Activated naive CD4-positive, alpha-beta T cell treated with anti-CD3 and anti-CD28 coated beads, Interleukin-2, amount 50 U/mL, for 72 hours (primary cell): Measurements from ENCODE around the gene TEKT4. TPM values are rescaled to one million over a fixed set of nuclear protein-coding genes. Genes with fewer than 3 reads are reported as not detected.
"Not testable (repeated sequence)": the region's sequence is repeated elsewhere in the genome, so short reads cannot be mapped to it uniquely, and the experiment has no call there.

Experiments used
- ATAC-seq, 2 donors: fragments of 150-1000 bp; cut with Tn5 transposase; 2 replicates each; pipeline ENCODE4 v1.10.0; 2021; ENCODE audit warnings: mild to moderate bottlenecking in 2 of 2, moderate library complexity in 2 of 2
- DNase-seq, 2 donors: peaks; one replicate each; pipeline ENCODE4 v3.0.0; 2021 to 2022; ENCODE audit warnings: low spot score in 2 of 2
- H3K27ac Mint-ChIP-seq, 2 donors: one replicate each; pipeline ENCODE4 v1.8.0; 2022; ENCODE audit warnings: mild to moderate bottlenecking in 2 of 2, mixed read lengths in 2 of 2
- H3K36me3 Mint-ChIP-seq, 2 donors: one replicate each; pipeline ENCODE4 v1.8.0; 2022; ENCODE audit warnings: mixed read lengths in 2 of 2
- H3K9me3 Mint-ChIP-seq, 2 donors: one replicate each; pipeline ENCODE4 v1.8.0; 2022; ENCODE audit warnings: mixed read lengths in 2 of 2
- total RNA-seq, 2 donors: library from RNA; stranded (reverse); gene quantifications; one replicate each; pipeline ENCODE4 v1.2.3, GENCODE V29; 2022

The TEKT4 gene
- total RNA-seq, result not detected

DNA sequence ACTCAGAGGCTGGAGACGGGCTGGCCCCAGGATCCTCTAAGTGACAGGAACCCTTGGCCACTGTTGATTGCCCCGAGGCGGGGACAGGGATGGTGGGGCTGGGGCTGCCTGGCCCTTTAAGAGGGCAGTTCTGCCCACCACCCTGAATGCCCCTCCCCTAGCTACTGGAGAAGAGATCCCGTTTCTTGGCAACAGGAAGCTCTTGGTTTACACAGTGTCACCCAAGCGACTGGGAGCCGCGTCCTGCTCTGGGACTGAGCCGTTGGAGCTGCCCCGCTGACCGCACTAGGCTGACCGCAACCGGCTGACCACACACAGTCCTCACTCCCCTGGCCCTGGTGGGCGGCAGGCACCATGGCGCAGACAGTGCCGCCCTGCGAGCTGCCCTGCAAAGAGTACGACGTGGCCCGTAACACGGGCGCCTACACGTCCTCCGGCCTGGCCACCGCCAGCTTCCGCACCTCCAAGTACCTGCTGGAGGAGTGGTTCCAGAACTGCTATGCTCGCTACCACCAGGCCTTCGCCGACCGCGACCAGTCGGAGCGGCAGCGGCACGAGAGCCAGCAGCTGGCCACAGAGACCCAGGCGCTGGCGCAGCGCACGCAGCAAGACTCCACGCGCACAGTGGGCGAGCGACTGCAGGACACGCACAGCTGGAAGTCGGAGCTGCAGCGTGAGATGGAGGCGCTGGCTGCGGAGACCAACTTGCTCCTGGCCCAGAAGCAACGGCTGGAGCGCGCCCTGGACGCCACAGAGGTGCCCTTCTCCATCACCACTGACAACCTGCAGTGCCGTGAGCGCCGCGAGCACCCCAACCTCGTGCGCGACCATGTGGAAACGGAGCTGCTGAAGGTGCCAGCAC lies at the start of gene TEKT4:
TEKT4 (plus strand) TSS at position 205 of the 862 bp plus-strand sequence; CDS start at position 355, 150 bp downstream.
- peak in 1 of 2 donors; percentile 16 for ATAC-seq
- H3K9me3 Mint-ChIP-seq, result no peaks in the 10 kb centered on the region
- no peak within 1 kb of the TSS for H3K27ac Mint-ChIP-seq
- no peak for DNase-seq
- no peaks in the 10 kb centered on the region for H3K36me3 Mint-ChIP-seq

DNA sequence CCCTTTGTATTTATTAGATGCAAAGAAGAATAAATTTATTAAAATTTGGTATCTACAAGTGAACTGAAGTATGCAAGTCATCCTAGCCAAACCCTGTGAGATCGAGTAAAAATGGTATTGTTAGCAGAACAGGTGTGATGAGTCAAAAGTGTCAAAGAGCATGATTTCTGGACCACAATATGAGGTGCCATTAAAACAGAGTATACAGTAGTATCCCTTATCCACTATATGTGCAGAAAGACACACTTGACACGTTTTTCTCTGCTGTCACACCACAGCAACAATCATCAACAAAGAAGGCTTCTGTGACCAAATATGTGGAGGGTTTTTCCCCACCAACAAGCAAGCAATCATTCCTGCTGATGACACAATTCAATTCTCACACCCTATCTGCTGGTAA lies 32.0 kb upstream of the TEKT4 start:
- not testable (repeated sequence) for DNase-seq, H3K36me3 Mint-ChIP-seq, ATAC-seq, H3K27ac Mint-ChIP-seq, H3K9me3 Mint-ChIP-seq

DNA sequence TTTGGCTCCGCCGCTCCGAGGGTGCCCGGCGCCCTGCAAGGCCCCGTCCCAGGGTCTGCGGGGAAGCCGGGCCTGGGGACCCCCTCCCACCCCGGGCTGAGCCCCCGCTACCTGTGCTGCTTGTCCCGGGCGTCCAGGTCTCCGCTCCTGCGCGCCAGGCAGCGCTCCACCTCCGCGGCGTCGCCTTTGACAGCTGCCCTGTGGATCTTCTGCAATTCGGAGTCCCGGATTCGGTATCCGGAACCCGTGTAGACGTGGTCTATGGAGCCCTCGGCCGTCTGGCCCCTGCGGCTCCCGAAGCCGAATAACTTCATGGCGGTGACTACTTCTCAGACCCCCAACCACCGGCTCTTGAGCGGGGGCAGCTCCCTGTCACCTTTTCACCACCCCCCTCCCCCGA lies 14.4 kb upstream of the TEKT4 start:
- not testable (repeated sequence) for DNase-seq

GRCh38 chr2:94857367-94858162 lies 13.7 kb upstream of the TEKT4 start:
- H3K27ac Mint-ChIP-seq, ATAC-seq, H3K36me3 Mint-ChIP-seq, H3K9me3 Mint-ChIP-seq: not testable (repeated sequence)
- DNase-seq, result peak in 1 of 2 donors; percentile 36

More for the DNA sequence above, 14.4 kb upstream of the TEKT4 start:
- not testable (repeated sequence) for H3K27ac Mint-ChIP-seq, ATAC-seq, H3K9me3 Mint-ChIP-seq, H3K36me3 Mint-ChIP-seq

GRCh38 chr2:94858163-94858888 lies 12.9 kb upstream of the TEKT4 start:
- not testable (repeated sequence) for H3K27ac Mint-ChIP-seq, H3K9me3 Mint-ChIP-seq, DNase-seq, H3K36me3 Mint-ChIP-seq, ATAC-seq

DNA sequence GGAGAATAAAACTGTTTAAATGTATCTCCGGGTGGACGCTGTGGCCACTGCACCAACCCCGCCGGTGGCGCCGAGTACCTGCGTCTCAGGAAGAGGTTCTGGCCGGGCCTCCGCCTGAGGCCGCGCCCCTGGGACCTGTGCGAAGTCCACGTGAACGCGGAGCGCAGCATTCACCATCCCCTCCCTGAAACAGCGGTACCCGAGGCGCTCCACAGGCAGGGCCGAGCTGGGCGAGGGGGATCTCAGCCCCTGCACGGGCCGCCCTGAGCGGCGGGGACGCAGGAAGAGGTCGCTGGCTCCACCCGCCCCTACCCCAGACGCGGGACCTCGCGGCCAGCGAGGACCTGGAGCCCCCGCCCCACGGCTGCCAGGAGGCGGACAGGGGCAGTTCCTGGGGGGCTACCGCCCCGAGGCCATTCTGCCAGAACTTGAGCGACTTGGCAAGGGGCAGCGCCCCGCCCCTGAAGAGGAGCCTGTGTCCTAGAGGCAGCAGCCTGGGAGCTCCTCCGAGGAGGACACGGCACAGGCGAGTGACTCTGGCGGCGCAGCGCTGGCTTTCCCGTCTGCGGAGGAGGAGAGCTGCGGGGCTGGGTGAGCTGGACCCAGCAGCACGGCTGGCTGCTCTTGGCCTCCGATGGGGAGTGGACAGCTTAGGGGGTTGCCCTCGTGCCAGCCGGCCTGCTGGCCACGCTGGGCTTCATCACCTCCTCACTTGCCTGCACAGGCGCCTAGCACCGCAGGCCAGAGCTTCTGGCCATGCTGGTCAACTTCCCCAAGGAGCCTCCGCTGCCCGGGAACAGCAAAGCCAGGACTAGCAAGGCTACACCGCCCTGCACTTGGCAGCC lies 9.7 kb upstream of the TEKT4 start:
- no peaks in the 10 kb centered on the region for H3K9me3 Mint-ChIP-seq
- DNase-seq (no peak), ATAC-seq (no peak)
- H3K36me3 Mint-ChIP-seq, result no peaks in the 10 kb centered on the region
- no peak overlapping the region for H3K27ac Mint-ChIP-seq

GRCh38 chr2:94862903-94863302 lies 8.3 kb upstream of the TEKT4 start:
- H3K9me3 Mint-ChIP-seq, H3K27ac Mint-ChIP-seq, H3K36me3 Mint-ChIP-seq, DNase-seq, ATAC-seq: not testable (repeated sequence)

- no peaks in the 10 kb centered on the region for H3K9me3 Mint-ChIP-seq
- ATAC-seq, result no peak
- DNase-seq, result no peak
- no peak overlapping the region for H3K27ac Mint-ChIP-seq
- no peaks in the 10 kb centered on the region for H3K36me3 Mint-ChIP-seq
Measured at GRCh38 chr2:94869131-94869530, 2.1 kb upstream of the TEKT4 start.

- DNase-seq (no peak), ATAC-seq (no peak)
- Mint-ChIP-seq H3K9me3 (no peaks in the 10 kb centered on the region), H3K27ac (no peak overlapping the region), H3K36me3 (no peaks in the 10 kb centered on the region)
Measured at GRCh38 chr2:94869552-94870439, 1.4 kb upstream of the TEKT4 start.

DNA sequence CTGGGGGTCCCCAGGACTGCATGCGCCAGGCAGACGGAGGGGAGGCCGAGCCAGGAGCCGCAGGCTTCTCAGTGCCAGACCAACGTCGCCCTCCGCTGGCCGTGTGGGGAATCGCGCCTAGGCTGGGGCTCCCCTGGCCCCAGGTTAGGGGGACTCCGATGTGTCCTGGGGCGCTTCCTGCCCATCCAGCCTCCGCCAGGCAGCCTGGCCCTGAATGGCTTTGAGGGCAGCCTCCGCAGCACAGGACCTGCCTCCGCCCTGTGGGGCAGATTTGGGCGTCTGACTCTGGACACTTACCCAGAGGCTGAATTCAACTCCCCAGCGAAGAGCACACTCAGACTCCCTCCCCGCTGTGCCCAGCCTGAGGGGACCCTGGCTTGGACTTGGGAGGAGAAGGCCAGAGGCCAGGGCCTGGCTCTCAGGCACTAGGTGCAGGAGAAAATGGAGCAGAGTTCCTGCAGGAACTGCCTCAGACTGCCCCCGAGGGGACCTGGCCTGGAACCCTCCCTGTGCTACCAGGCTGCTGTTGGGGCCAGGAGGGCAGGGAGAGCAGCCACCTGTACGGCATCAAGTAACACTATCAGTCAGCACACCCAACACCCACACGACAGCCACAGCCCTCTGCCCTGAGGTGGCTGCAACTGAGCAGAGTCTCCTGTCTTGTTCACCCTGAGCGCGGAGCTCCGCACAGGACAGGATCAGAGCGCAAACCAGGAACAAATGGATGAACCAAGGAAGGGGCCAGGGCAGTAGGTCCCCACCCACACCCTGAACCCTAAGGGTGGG lies 597 bp upstream of the TEKT4 start:
- Mint-ChIP-seq H3K27ac (no peak overlapping the region), H3K9me3 (no peaks in the 10 kb centered on the region), H3K36me3 (no peaks in the 10 kb centered on the region)
- ATAC-seq, result peak in 1 of 2 donors; percentile 41
- DNase-seq, result peak in 1 of 2 donors; percentile 73

DNA sequence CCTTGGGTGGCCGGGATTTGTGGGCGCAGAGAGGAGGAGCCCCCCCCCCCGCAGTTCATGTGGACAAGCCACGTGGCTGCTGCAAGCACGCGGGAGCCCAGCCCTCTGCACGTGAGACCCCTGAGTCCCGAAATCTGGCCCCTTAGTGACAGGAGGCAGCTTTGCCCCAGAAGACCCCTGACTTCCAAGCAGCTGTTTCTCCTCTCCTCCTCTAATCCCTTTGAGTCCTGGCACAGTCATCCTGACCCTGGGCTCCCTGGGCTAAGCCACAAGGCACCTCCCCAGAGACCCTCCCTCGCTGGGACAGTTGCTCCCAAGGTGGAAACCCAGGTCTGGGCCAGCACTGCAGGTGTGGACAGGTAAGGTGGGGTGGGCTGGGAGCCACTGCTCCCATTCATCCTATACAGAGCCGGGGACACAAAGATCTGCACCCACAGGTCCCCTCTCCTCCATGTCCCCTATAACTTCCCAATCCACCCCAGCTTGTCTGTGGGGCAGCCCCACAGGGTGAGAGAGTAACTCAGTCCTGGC lies 923 bp downstream of the TEKT4 start:
- no peak overlapping the region for H3K27ac Mint-ChIP-seq
- DNase-seq (no peak), ATAC-seq (no peak)
- H3K36me3 Mint-ChIP-seq, result no peaks in the 10 kb centered on the region
- H3K9me3 Mint-ChIP-seq, result no peaks in the 10 kb centered on the region

- H3K36me3 Mint-ChIP-seq, result no peaks in the 10 kb centered on the region
- H3K9me3 Mint-ChIP-seq, result no peaks in the 10 kb centered on the region
- no peak overlapping the region for H3K27ac Mint-ChIP-seq
- ATAC-seq, result no peak
- no peak for DNase-seq
Measured at GRCh38 chr2:94872676-94873361, 1.6 kb downstream of the TEKT4 start.

DNA sequence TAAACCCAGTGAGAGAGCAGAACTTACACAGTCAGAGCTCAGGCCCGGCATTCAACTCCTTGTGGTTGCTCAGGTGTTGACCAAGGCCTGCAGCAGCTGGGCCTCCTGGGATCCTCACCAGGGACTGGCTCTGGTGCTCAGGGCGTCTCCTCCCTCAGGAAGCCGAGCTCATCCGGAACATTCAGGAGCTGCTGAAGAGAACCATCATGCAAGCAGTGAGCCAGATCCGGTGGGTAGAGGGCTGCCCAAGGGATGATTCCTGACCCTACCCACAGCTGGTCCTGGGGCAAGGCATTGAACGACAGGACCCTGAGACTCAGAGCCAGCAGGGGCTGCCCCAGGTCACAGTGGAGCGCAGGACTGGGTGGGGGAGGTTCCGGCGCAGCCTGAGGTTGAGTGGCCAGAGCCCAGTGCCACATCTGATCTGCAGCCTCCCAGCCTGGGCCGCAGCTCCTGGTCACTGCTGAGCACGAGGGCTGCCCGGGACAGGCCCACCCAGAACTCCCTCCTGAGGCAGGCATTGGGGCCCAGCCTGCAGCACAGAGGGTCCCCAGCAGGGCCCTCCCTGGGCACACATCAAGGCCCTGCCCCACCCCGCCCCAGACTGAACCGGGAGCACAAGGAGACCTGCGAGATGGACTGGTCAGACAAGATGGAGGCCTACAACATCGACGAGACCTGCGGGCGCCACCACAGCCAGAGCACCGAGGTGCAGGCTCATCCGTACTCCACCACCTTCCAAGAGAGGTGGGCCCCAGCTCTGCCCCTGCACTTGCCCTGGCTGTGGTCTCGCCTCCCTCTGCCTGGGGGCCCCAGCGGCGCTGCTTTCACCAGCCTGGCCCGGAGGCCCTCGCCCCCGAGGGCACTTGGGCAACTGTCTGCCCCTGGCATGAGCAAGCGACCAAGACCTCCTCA lies 2.4 kb downstream of the TEKT4 start:
- DNase-seq (no peak), ATAC-seq (peak in 1 of 2 donors; percentile 23)
- Mint-ChIP-seq H3K36me3 (no peaks in the 10 kb centered on the region), H3K27ac (no peak overlapping the region), H3K9me3 (no peaks in the 10 kb centered on the region)
